SIG-M5 treated with dmso at 0.1 percent for 504 hours (cell line): ENCODE measurements around the gene LUZP2.

Source experiments
- DNase-seq: peaks from one replicate; lab custom pipeline; 2025; ENCODE audit not compliant: unreplicated experiment; lab: John Stamatoyannopoulos, UW

The LUZP2 gene

DNA sequence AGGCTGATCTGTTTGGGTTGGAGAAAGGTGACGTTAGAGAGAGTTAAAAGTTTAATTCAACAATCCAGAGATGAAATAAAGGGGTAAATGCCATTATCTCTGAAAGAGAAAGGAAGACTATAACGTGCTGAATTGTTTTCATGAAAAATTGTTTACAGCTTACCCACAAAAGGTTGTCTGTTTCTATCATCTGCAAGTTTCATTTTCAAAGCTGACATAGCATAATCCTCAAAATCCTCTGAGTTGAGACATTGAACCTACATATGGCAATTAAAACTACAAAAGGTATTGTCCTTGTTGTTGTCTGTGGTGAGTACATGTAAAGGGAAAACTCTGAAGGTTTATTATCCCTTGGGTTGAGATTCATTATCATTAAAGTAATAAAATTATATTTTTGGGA lies 569.9 kb downstream of the LUZP2 start:
- DNase-seq, result no peak

DNA sequence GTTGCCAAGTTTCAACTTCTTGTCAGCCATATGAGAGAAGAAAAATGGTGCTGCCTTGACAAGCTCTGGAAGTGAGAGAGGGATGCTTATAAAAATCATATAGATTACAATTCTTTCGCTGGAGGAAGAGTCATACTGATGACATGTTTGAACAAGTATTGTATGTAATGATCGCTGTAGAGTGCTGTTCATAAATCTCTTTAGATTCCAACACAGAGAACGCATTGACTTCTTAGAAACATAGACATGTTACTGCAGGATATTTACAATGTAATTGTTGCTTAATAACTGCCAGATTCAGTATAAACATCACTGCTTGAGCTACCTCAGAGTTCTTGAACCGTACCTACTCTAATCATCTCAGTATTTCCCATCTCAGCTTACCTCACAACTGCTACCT lies 571.6 kb downstream of the LUZP2 start:
- DNase-seq, result no peak

DNA sequence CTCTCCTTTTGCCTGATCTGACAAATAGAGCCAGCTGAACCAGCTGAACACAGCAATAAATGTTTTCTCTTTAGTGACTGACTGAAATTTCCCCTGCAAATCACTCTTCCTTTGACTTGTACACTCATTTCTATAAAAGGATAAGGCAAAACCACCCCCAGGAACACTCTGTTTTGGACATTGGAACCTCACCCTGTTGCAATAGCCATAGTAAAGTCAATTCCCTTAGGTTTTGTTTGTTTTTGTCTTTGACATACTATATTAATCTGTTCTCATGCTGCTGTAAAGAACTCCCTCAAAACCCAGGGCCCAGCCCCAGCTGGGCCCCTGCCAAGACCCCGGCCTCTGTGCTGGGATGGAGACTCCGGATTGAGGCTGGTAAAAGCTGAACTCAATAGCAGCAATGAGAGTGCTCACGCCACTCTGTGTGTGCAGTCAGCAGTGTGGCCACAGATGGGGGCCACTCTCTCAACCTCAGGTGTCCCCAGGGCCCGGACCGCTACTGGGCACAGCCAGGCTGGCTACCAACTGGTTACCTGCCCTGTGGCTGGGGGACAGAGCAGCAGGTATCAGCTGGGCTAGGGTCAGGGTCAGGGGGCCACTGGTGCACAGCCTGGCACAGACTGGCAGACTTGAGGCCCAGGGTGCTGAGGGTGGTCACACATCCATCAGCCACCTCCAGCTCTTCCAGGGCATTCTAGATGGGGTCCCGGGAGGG lies 597.4 kb downstream of the LUZP2 start:
- no peak for DNase-seq

DNA sequence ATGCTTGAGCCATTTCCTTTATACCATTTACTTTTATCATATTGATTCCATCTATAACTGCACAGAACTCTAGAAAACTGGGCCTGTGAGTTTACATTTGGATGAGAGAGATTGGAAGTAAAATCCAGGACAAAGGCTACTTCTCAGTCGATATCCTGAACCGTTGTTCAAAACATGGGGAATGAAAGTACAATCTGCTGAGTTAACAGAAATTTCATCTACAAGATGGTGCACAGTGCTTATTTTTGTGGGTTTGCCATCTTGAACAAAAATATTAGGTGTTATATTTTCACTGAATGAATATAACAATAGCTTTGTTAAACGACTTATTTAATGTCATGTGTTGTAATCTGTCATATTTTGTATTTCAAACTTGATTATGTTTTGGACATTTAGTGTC lies 622.6 kb downstream of the LUZP2 start:
- no peak for DNase-seq
